ENCODE data around the gene PTPRM.

PTPRM gene

GRCh38 chr18:8401606-8402005, 834.5 kb downstream of the PTPRM start:
- Histone ChIP-seq H3K27ac (ENCODE audit: low read length) (no peak overlapping the region), H3K4me3 (ENCODE audit: low read length) (no peak overlapping the region), H3K9me2 (replicated peaks; ENCODE audit: insufficient read depth, low read length) (no peaks in the 10 kb centered on the region), H3K4me1 (ENCODE audit: low read length) (no peaks in the 10 kb centered on the region), H3F3A (ENCODE audit: insufficient read depth, low read length) (no peaks in the 10 kb centered on the region), H3K27me3 (replicated peaks; ENCODE audit: insufficient read depth, low read length) (no peaks in the 10 kb centered on the region), H4K20me1 (ENCODE audit: insufficient read depth, low read length) (no peaks in the 10 kb centered on the region), H3K9ac (ENCODE audit: low read length) (no peak overlapping the region), H3K9me3 (replicated peaks; ENCODE audit: insufficient read depth, low read length) (no peaks in the 10 kb centered on the region), H3K36me3 (replicated peaks; ENCODE audit: insufficient read depth, low read length) (no peaks in the 10 kb centered on the region), H2AFZ (ENCODE audit: low read length) (no peak overlapping the region), H3K4me2 (ENCODE audit: low read depth, low read length) (no peak overlapping the region), H3K79me2 (ENCODE audit: low read length) (no peaks in the 10 kb centered on the region)
- DNase-seq = no peak
- TF ChIP-seq EZH2 (optimal IDR thresholded peaks at IDR 0.05; ENCODE audit: low read depth, low read length) = no peak
- TF ChIP-seq CTCF (IDR thresholded peaks at IDR 0.05; ENCODE audit: low read length) = no peak
- TF ChIP-seq EZH2phosphoT487 (IDR thresholded peaks at IDR 0.05; ENCODE audit: low read length) = no peak

DNA sequence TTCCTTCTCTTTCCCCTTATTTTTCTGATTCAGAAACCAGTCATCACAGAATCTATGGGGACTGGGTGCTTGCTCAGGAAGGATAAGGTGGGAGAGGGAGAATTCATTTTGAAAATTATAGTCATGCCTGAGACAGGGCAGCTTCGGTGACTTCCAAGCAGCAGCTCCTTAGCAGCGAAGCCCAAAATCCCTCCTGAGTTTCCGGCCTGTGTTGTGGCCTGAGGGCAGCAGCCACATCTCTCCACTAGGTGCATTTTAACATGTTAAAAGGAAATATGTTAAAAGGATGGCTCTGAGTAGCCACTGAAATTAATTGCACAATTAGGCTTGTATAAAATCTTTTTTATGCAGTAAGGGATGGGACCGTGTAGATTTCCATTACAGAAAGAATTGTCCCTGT, 835.1 kb downstream of the PTPRM start:
- no peak for DNase-seq
- Histone ChIP-seq H3K9me2 (replicated peaks; ENCODE audit: insufficient read depth, low read length) (no peaks in the 10 kb centered on the region), H3K4me1 (ENCODE audit: low read length) (no peaks in the 10 kb centered on the region), H3K36me3 (replicated peaks; ENCODE audit: insufficient read depth, low read length) (no peaks in the 10 kb centered on the region), H2AFZ (ENCODE audit: low read length) (no peak overlapping the region), H3K4me2 (ENCODE audit: low read depth, low read length) (no peak overlapping the region), H3F3A (ENCODE audit: insufficient read depth, low read length) (no peaks in the 10 kb centered on the region), H3K9me3 (replicated peaks; ENCODE audit: insufficient read depth, low read length) (no peaks in the 10 kb centered on the region), H3K79me2 (ENCODE audit: low read length) (no peaks in the 10 kb centered on the region), H3K27ac (ENCODE audit: low read length) (no peak overlapping the region), H3K27me3 (replicated peaks; ENCODE audit: insufficient read depth, low read length) (no peaks in the 10 kb centered on the region), H3K4me3 (ENCODE audit: low read length) (no peak overlapping the region), H4K20me1 (ENCODE audit: insufficient read depth, low read length) (no peaks in the 10 kb centered on the region), H3K9ac (ENCODE audit: low read length) (no peak overlapping the region)
- no peak for TF ChIP-seq CTCF (IDR thresholded peaks at IDR 0.05; ENCODE audit: low read length)
- no peak for TF ChIP-seq EZH2phosphoT487 (IDR thresholded peaks at IDR 0.05; ENCODE audit: low read length)
- no peak for TF ChIP-seq EZH2 (optimal IDR thresholded peaks at IDR 0.05; ENCODE audit: low read depth, low read length)

GRCh38 chr18:8403713-8404112, 836.6 kb downstream of the PTPRM start:
- Histone ChIP-seq H3K4me3 (ENCODE audit: low read length) (no peak overlapping the region), H3K9ac (ENCODE audit: low read length) (no peak overlapping the region), H3K27me3 (replicated peaks; ENCODE audit: insufficient read depth, low read length) (no peaks in the 10 kb centered on the region), H3K79me2 (ENCODE audit: low read length) (no peaks in the 10 kb centered on the region), H2AFZ (ENCODE audit: low read length) (no peak overlapping the region), H3K9me2 (replicated peaks; ENCODE audit: insufficient read depth, low read length) (no peaks in the 10 kb centered on the region), H3K4me1 (ENCODE audit: low read length) (no peaks in the 10 kb centered on the region), H3K9me3 (replicated peaks; ENCODE audit: insufficient read depth, low read length) (no peaks in the 10 kb centered on the region), H3F3A (ENCODE audit: insufficient read depth, low read length) (no peaks in the 10 kb centered on the region), H4K20me1 (ENCODE audit: insufficient read depth, low read length) (no peaks in the 10 kb centered on the region), H3K4me2 (ENCODE audit: low read depth, low read length) (no peak overlapping the region), H3K27ac (ENCODE audit: low read length) (no peak overlapping the region), H3K36me3 (replicated peaks; ENCODE audit: insufficient read depth, low read length) (no peaks in the 10 kb centered on the region)
- TF ChIP-seq EZH2phosphoT487 (IDR thresholded peaks at IDR 0.05; ENCODE audit: low read length) = no peak
- no peak for TF ChIP-seq CTCF (IDR thresholded peaks at IDR 0.05; ENCODE audit: low read length)
- no peak for TF ChIP-seq EZH2 (optimal IDR thresholded peaks at IDR 0.05; ENCODE audit: low read depth, low read length)
- no peak for DNase-seq
